ENCODE results near the gene TBC1D14. TPM values are rescaled to one million over a fixed set of nuclear protein-coding genes. Genes with fewer than 3 reads are reported as not detected.

TBC1D14 gene
- total RNA-seq, 1 experiment from 2014 or later = 44.3 TPM

- Histone ChIP-seq H3K4me1 (ENCODE audit: insufficient read depth, low read length, poor library complexity, severe bottlenecking) (peaks cover 6% of the 10 kb centered on the region), H3K4me3 (ENCODE audit: low read depth, low read length, poor library complexity, severe bottlenecking) (peak overlapping the region; percentile 98), H3K27me3 (replicated peaks; ENCODE audit: insufficient read depth, low read depth, low read length, poor library complexity) (no peaks in the 10 kb centered on the region), H3K9me3 (ENCODE audit: low read depth, low read length, poor library complexity, severe bottlenecking) (no peaks in the 10 kb centered on the region), H3K27ac (ENCODE audit: low read depth, low read length, poor library complexity, severe bottlenecking) (peak overlapping the region; percentile 85), H3K36me3 (ENCODE audit: insufficient read depth, low read length, poor library complexity, severe bottlenecking) (peaks cover 24% of the 10 kb centered on the region)
- no TSS peak for BruUV-seq (replicated peaks)
- intact Hi-C loops (cut with micrococcal nuclease; ENCODE audit: unreplicated experiment) = loop anchor here (5.0 kb wide), 1 partner anchor 95 kb away; no protein-coding TSS in a partner anchor
- POLR2A ChIA-PET (ENCODE audit: low non-redundant PET) = interaction anchor here (0.6 kb wide), 1 partner anchor 1902 kb away, joined by 3 read pairs; no protein-coding TSS in a partner anchor
- CTCF ChIA-PET = interaction anchor here (0.6 to 0.7 kb wide), 2 partner anchors 27 to 210 kb away, joined by 3 to 4 read pairs; no protein-coding TSS in a partner anchor
- no peak for DNase-seq (ENCODE audit: low spot score)
- TF ChIP-seq CTCF (conservative IDR thresholded peaks at IDR 0.05; ENCODE audit: low read depth, low read length) (no peak), EZH2 (IDR thresholded peaks at IDR 0.05; ENCODE audit: borderline replicate concordance, low read depth, low read length, poor library complexity, severe bottlenecking) (no peak)
Measured at GRCh38 chr4:7067126-7067451, 157.5 kb downstream of the TBC1D14 start.

- peaks cover 21% of the 10 kb centered on the region for H3K36me3 ChIP-seq (ENCODE audit: insufficient read depth, low read length, poor library complexity, severe bottlenecking)
- CTCF ChIA-PET = interaction anchor here (0.6 to 1.2 kb wide), 5 partner anchors 19 to 725 kb away, joined by 3 to 12 read pairs (median 4); partner anchors contain the start of gene TADA2B
- no TSS peak for BruUV-seq (replicated peaks)
Measured at GRCh38 chr4:7067452-7068278, 158.0 kb downstream of the TBC1D14 start, which contains the start of gene GRPEL1. Gene GRPEL1 (minus strand): TSS chr4:7068064. CDS start chr4:7068032, 32 bp downstream.

More at GRCh38 chr4:7067452-7068278, 158.0 kb downstream of the TBC1D14 start, which contains the start of gene GRPEL1:
- H3K4me1 ChIP-seq (ENCODE audit: insufficient read depth, low read length, poor library complexity, severe bottlenecking) = peaks cover 6% of the 10 kb centered on the region
- POLR2A ChIA-PET (ENCODE audit: low non-redundant PET) = interaction anchor here (0.6 to 1.0 kb wide), 2 partner anchors 8 to 1902 kb away, joined by 3 read pairs; no protein-coding TSS in a partner anchor
- H3K27ac ChIP-seq (ENCODE audit: low read depth, low read length, poor library complexity, severe bottlenecking) = peak within 1 kb of the TSS; percentile 85
- peak; percentile 99 for DNase-seq (ENCODE audit: low spot score)
- TF ChIP-seq CTCF (conservative IDR thresholded peaks at IDR 0.05; ENCODE audit: low read depth, low read length) = no peak
- TF ChIP-seq EZH2 (IDR thresholded peaks at IDR 0.05; ENCODE audit: borderline replicate concordance, low read depth, low read length, poor library complexity, severe bottlenecking) = no peak
- H3K9me3 ChIP-seq (ENCODE audit: low read depth, low read length, poor library complexity, severe bottlenecking) = no peaks in the 10 kb centered on the region
- H3K4me3 ChIP-seq (ENCODE audit: low read depth, low read length, poor library complexity, severe bottlenecking) = peak within 1 kb of the TSS; percentile 98
- intact Hi-C loops (cut with micrococcal nuclease; ENCODE audit: unreplicated experiment) = loop anchor here (5.0 kb wide), 1 partner anchor 95 kb away; no protein-coding TSS in a partner anchor
- no peaks in the 10 kb centered on the region for H3K27me3 ChIP-seq (replicated peaks; ENCODE audit: insufficient read depth, low read depth, low read length, poor library complexity)
